Left lung (tissue), 10 donors: ENCODE measurements around the gene RAB6A. TPM values are rescaled to one million over a fixed set of nuclear protein-coding genes. Genes with fewer than 3 reads are reported as not detected.

Source experiments
- ATAC-seq: fragments of 200-7000 bp; cut with Tn5 transposase; one replicate; pipeline ENCODE4 v1.9.1; 2020; ENCODE audit warnings: moderate library complexity
- DNase-seq, 4 donors: peaks; one replicate each; pipeline ENCODE4 v3.0.0-alpha.2; 2013 to 2020
- H3K27ac ChIP-seq, 2 donors: fragments of 200-600 bp; sonication (generic) in 1 of 2; one replicate each; pipeline versions ENCODE4 v1.5.0 to v1.8.0; 2020 to 2021
- H3K27me3 ChIP-seq, 2 donors: fragments of 200-600 bp; sonication (generic) in 1 of 2; one replicate each; pipeline versions ENCODE4 v1.5.0 to v1.8.0; 2020 to 2021
- H3K36me3 ChIP-seq, 2 donors: fragments of 200-600 bp; sonication (generic) in 1 of 2; one replicate each; pipeline versions ENCODE4 v1.5.0 to v1.8.0; 2020 to 2021
- H3K4me1 ChIP-seq, 2 donors: fragments of 200-600 bp; one replicate each; pipeline ENCODE4 v1.8.0; 2021
- H3K4me3 ChIP-seq, 2 donors: fragments of 200-600 bp; sonication (generic) in 1 of 2; one replicate each; pipeline versions ENCODE4 v1.5.0 to v1.8.0; 2020 to 2021; ENCODE audit warnings: mild to moderate bottlenecking in 1 of 2
- H3K9me3 ChIP-seq, 2 donors: fragments of 200-600 bp; sonication (generic) in 1 of 2; one replicate each; pipeline versions ENCODE4 v1.5.0 to v1.8.0; 2020 to 2021
- CTCF ChIP-seq, 2 donors: fragments of 200-600 bp; sonication (generic) in 1 of 2; IDR thresholded peaks; one replicate each; pipeline versions ENCODE4 v1.5.0 to v1.8.0; 2021; ENCODE audit warnings: antibody characterized with exemption in 2 of 2
- intact Hi-C, 2 donors: fragments of 100-400 bp; cut with DNase I; formaldehyde crosslinking; loops; one replicate each; pipeline versions ENCODE4 v1.11.2 to v1.14.2; 2022
- polyA plus RNA-seq, 6 donors: library from polyadenylated mRNA; unstranded; fragments of 120-200 nt; gene quantifications; one replicate each; pipeline ENCODE4 v1.2.1, GENCODE V29; 2013; ENCODE audit not compliant: insufficient read length in 6 of 6
- total RNA-seq, 2 donors: library from RNA; stranded (reverse); fragmentation: NEBNext Ultra II Directional; extraction: Animal tissue kit (Norgen Biotek cat#: 25700); gene quantifications; one replicate each; pipeline ENCODE4 v1.2.1, GENCODE V29; 2021
- donor health status: DM: no; HTN: yes; CAD: no.
- donor health status: DM: no; HTN: no; CAD: no.

Gene RAB6A
- total and polyA plus RNA-seq, 8 donors = 93.7 to 150 (median 110) TPM

GRCh38 chr11:73640592-73640991 is 120.3 kb downstream of the RAB6A start:
- Histone ChIP-seq H3K9me3 (no peaks in the 10 kb centered on the region), H3K4me3 (no peak overlapping the region), H3K27me3 (peaks cover 0 to 22% of the 10 kb centered on the region in 2 donors), H3K27ac (no peak overlapping the region), H3K36me3 (no peaks in the 10 kb centered on the region), H3K4me1 (peaks cover 0 to 8% of the 10 kb centered on the region in 2 donors)
- DNase-seq = no peak
- ATAC-seq = no peak
- intact Hi-C loops = no loop called here
- TF ChIP-seq CTCF (IDR thresholded peaks at IDR 0.05) = no peak

GRCh38 chr11:73637012-73637411 is 123.9 kb downstream of the RAB6A start:
- no peak for ATAC-seq
- no peak for TF ChIP-seq CTCF (IDR thresholded peaks at IDR 0.05)
- Histone ChIP-seq H3K4me1 (no peaks in the 10 kb centered on the region), H3K27me3 (no peaks in the 10 kb centered on the region), H3K27ac (no peak overlapping the region), H3K4me3 (no peak overlapping the region), H3K36me3 (no peaks in the 10 kb centered on the region), H3K9me3 (no peaks in the 10 kb centered on the region)
- intact Hi-C loops = no loop called here
- DNase-seq = no peak

- no peak overlapping the region for H3K4me3 ChIP-seq
- ATAC-seq (no peak), DNase-seq (no peak)
- H3K9me3 ChIP-seq = no peaks in the 10 kb centered on the region
- no peak for TF ChIP-seq CTCF (IDR thresholded peaks at IDR 0.05)
- H3K27me3 ChIP-seq = no peaks in the 10 kb centered on the region
- no peaks in the 10 kb centered on the region for H3K4me1 ChIP-seq
- no peaks in the 10 kb centered on the region for H3K36me3 ChIP-seq
- no peak overlapping the region for H3K27ac ChIP-seq
- intact Hi-C loops = no loop called here
These were observed 124.6 kb downstream of the RAB6A start for GRCh38 chr11:73636249-73636648.

- intact Hi-C loops = no loop called here
- H3K4me1 ChIP-seq = no peaks in the 10 kb centered on the region
- no peak for TF ChIP-seq CTCF (IDR thresholded peaks at IDR 0.05)
- no peaks in the 10 kb centered on the region for H3K27me3 ChIP-seq
- no peaks in the 10 kb centered on the region for H3K9me3 ChIP-seq
- H3K4me3 ChIP-seq = no peak overlapping the region
- no peak overlapping the region for H3K27ac ChIP-seq
- no peak for DNase-seq
- no peak for ATAC-seq
- H3K36me3 ChIP-seq = no peaks in the 10 kb centered on the region
These were observed 125.2 kb downstream of the RAB6A start for GRCh38 chr11:73635721-73636120.

GRCh38 chr11:73633999-73634398 is 126.9 kb downstream of the RAB6A start:
- Histone ChIP-seq H3K27me3 (no peaks in the 10 kb centered on the region), H3K4me1 (no peaks in the 10 kb centered on the region), H3K9me3 (no peaks in the 10 kb centered on the region), H3K4me3 (no peak overlapping the region), H3K36me3 (no peaks in the 10 kb centered on the region), H3K27ac (no peak overlapping the region)
- TF ChIP-seq CTCF (IDR thresholded peaks at IDR 0.05) = no peak
- ATAC-seq (no peak), DNase-seq (no peak)
- intact Hi-C loops = no loop called here
